HCT116 (cell line): Measurements from ENCODE around the gene KYNU. TPM values are rescaled to one million over a fixed set of nuclear protein-coding genes. Genes with fewer than 3 reads are reported as not detected.

ENCODE experiments used
- ATAC-seq: fragments of 200-7000 bp; cut with Tn5 transposase; 2 replicates; pipeline ENCODE4 v1.9.1; 2020; ENCODE audit warnings: mild to moderate bottlenecking, moderate library complexity
- BruUV-seq: library from RNA; stranded (reverse); fragments of 400-500 nt; replicated peaks from 2 replicates; lab custom pipeline; 2021; lab: Mats Ljungman, UMichigan
- CTCF ChIA-PET: fragments of 300-600 bp; sonication (Branson Sonifier 250); formaldehyde crosslinking; loops from one replicate; lab custom pipeline; 2021; ENCODE audit warnings: antibody characterized with exemption; lab: Charles Lee
- POLR2A ChIA-PET: fragments of 300-600, 350-600 bp; sonication (Branson Sonifier 250); formaldehyde crosslinking; loops from one replicate; lab custom pipeline; 2021; ENCODE audit warnings: antibody characterized with exemption; lab: Charles Lee
- RAD21 ChIA-PET, 2 experiments: fragments of 300-600 bp; sonication (Branson Sonifier 250); formaldehyde crosslinking; loops; one replicate each; lab custom pipeline; 2023; ENCODE audit warnings: low total read pairs in 2 of 2; ENCODE audit not compliant: uncharacterized antibody in 2 of 2, unreplicated experiment in 2 of 2, low non-redundant PET in 1 of 2; lab: Charles Lee
- DNase-seq: peaks from one replicate; pipeline ENCODE4 v3.0.0-alpha.2; 2010; ENCODE audit warnings: low read depth, low spot score
- H2AFZ ChIP-seq: fragments of 200-600 bp; shearing (Covaris generic), sonication (generic); 2 replicates; pipeline ENCODE4 v1.6.1; 2017; ENCODE audit warnings: low read depth, mixed run types, mixed read lengths, antibody characterized with exemption, low read length; ENCODE audit not compliant: poor library complexity, severe bottlenecking
- H3K27ac ChIP-seq: 2 replicates; pipeline ENCODE4 v1.5.1; 2012; ENCODE audit warnings: low read depth, low read length
- H3K27me3 ChIP-seq: fragments of 200-600 bp; sonication (generic); 2 replicates; pipeline ENCODE4 v1.6.1; 2016; ENCODE audit warnings: mixed run types, low read length, mixed read lengths; ENCODE audit not compliant: insufficient read depth
- H3K36me3 ChIP-seq, 2 experiments: fragments of 200-500 bp in 1 of 2; fragments of 200-600 bp in 1 of 2; sonication (Bioruptor generic) in 1 of 2; sonication (generic) in 1 of 2; 2 replicates each; pipeline versions ENCODE4 v1.5.1 to v1.6.1; 2014 to 2016; ENCODE audit warnings: low read length in 2 of 2, inconsistent platforms in 1 of 2, mixed read lengths in 1 of 2, mixed run types in 1 of 2; ENCODE audit not compliant: insufficient read depth in 2 of 2, control insufficient read depth in 1 of 2
- H3K4me1 ChIP-seq, 2 experiments: fragments of 200-600 bp in 1 of 2; sonication (generic) in 1 of 2; 2 replicates each; pipeline versions ENCODE4 v1.5.1 to v1.6.1; 2012 to 2017; ENCODE audit warnings: low read length in 2 of 2, inconsistent platforms in 1 of 2, mild to moderate bottlenecking in 1 of 2, mixed read lengths in 1 of 2, mixed run types in 1 of 2, moderate library complexity in 1 of 2; ENCODE audit not compliant: insufficient read depth in 2 of 2, control insufficient read depth in 1 of 2
- H3K4me2 ChIP-seq: fragments of 200-600 bp; sonication (generic); 2 replicates; pipeline ENCODE4 v1.6.1; 2017; ENCODE audit warnings: mixed run types, low read length, mixed read lengths
- H3K4me3 ChIP-seq, 2 experiments: fragments of 200-600 bp in 1 of 2; sonication (generic) in 1 of 2; replicated peaks in 1 of 2; 2 replicates each; pipeline ENCODE4 v1.5.1; 2011 to 2016; ENCODE audit warnings: low read length in 2 of 2, control low read depth in 1 of 2, low read depth in 1 of 2, mild to moderate bottlenecking in 1 of 2, mixed read lengths in 1 of 2, mixed run types in 1 of 2
- H3K79me2 ChIP-seq: fragments of 200-600 bp; sonication (generic); 2 replicates; pipeline ENCODE4 v1.6.1; 2017; ENCODE audit warnings: mild to moderate bottlenecking, mixed run types, low read length, moderate library complexity, mixed read lengths; ENCODE audit not compliant: insufficient read depth
- H3K9ac ChIP-seq: fragments of 200-600 bp; sonication (generic); 2 replicates; pipeline ENCODE4 v1.6.1; 2016; ENCODE audit warnings: low read length, mixed read lengths
- H3K9me2 ChIP-seq: fragments of 200-600 bp; sonication (generic), shearing (Covaris generic); 2 replicates; pipeline ENCODE4 v1.6.1; 2017; ENCODE audit warnings: mixed run types, mild to moderate bottlenecking, moderate library complexity; ENCODE audit not compliant: insufficient read depth
- H3K9me3 ChIP-seq, 2 experiments: fragments of 200-500 bp in 1 of 2; fragments of 200-600 bp in 1 of 2; sonication (Bioruptor generic) in 1 of 2; sonication (generic) in 1 of 2; 2 replicates each; pipeline ENCODE4 v1.6.1; 2014 to 2017; ENCODE audit warnings: low read length in 2 of 2, mixed read lengths in 2 of 2, inconsistent platforms in 1 of 2, low read depth in 1 of 2, mild to moderate bottlenecking in 1 of 2, mixed run types in 1 of 2, moderate library complexity in 1 of 2; ENCODE audit not compliant: control insufficient read depth in 1 of 2, insufficient read depth in 1 of 2
- H4K20me1 ChIP-seq: fragments of 200-600 bp; sonication (generic), shearing (Covaris generic); 2 replicates; pipeline ENCODE4 v1.6.1; 2017; ENCODE audit warnings: mixed run types, mild to moderate bottlenecking, moderate library complexity; ENCODE audit not compliant: insufficient read depth
- EGR1 ChIP-seq: IDR thresholded peaks from 2 replicates; pipeline ENCODE4 v1.6.1; 2012; ENCODE audit warnings: low read depth
- ELF1 ChIP-seq: IDR thresholded peaks from 2 replicates; pipeline ENCODE4 v1.6.1; 2012; ENCODE audit warnings: low read depth, borderline replicate concordance
- EZH2 ChIP-seq: fragments of 200-600 bp; sonication (generic); IDR thresholded peaks from 2 replicates; pipeline ENCODE4 v1.6.1; 2017; ENCODE audit warnings: antibody characterized with exemption, mixed run types
- EZH2phosphoT487 ChIP-seq: fragments of 200-600 bp; IDR thresholded peaks from 2 replicates; pipeline ENCODE4 v1.6.1; 2018; ENCODE audit warnings: antibody characterized with exemption, borderline replicate concordance
- FOSL1 ChIP-seq: IDR thresholded peaks from 2 replicates; pipeline ENCODE4 v1.6.1; 2012; ENCODE audit warnings: low read depth
- POLR2AphosphoS5 ChIP-seq: IDR thresholded peaks from 2 replicates; pipeline ENCODE4 v1.6.1; 2011; ENCODE audit warnings: mild to moderate bottlenecking, low read depth, low read length, moderate library complexity
- RAD21 ChIP-seq: IDR thresholded peaks from 2 replicates; pipeline ENCODE4 v1.6.1; 2012; ENCODE audit warnings: low read depth, mild to moderate bottlenecking
- REST ChIP-seq: IDR thresholded peaks from 2 replicates; pipeline ENCODE4 v1.6.1; 2012; ENCODE audit warnings: low read depth
- SP1 ChIP-seq: IDR thresholded peaks from 2 replicates; pipeline ENCODE4 v1.6.1; 2012; ENCODE audit warnings: low read depth
- ZBTB33 ChIP-seq: IDR thresholded peaks from 2 replicates; pipeline ENCODE4 v1.6.1; 2011; ENCODE audit warnings: mild to moderate bottlenecking, low read length, moderate library complexity; ENCODE audit not compliant: insufficient replicate concordance; ENCODE audit errors: extremely low read depth
- intact Hi-C: fragments of 100-400 bp; cut with micrococcal nuclease; formaldehyde crosslinking; loops from 2 replicates; pipeline ENCODE4 v1.10.0; 2022
- total RNA-seq: library from RNA; stranded (reverse); gene quantifications from one replicate; pipeline ENCODE4 v1.2.1, GENCODE V29; 2021; ENCODE audit not compliant: unreplicated experiment
- TF ChIP-seq, protein P1 (sequence below): IDR thresholded peaks from 2 replicates; pipeline ENCODE4 v1.6.1; 2012

KYNU gene
- total RNA-seq, 1 experiment from 2014 or later: 0.22 TPM

DNA sequence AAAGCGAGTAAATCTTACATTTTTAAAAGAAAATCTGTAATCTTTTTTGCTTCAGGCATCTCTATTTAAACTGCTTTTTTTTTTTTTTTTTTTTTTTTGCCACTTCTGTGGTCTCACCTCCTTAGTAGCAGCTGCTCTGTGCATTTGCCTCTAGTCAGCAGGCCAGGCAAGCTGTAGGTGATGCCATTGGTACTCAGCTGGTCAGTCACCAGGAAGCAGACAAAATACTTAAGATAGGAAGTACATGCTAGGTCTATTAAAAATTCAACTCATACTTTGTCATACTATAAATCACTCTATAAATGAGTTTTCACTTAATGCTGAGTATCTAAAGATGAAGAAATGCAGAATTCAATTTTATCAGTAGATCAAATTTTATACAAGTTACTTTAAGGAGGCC is 83.7 kb downstream of the KYNU start (continued):
- TF ChIP-seq ZBTB33 (no peak), ELF1 (no peak), EGR1 (no peak)

- no peak overlapping the region for H3K27ac ChIP-seq
- no peaks in the 10 kb centered on the region for H3K4me1 ChIP-seq
- H4K20me1 ChIP-seq: no peaks in the 10 kb centered on the region
- BruUV-seq: no TSS peak
- no peaks in the 10 kb centered on the region for H3K79me2 ChIP-seq
- ATAC-seq: no peak
- no peaks in the 10 kb centered on the region for H3K9me3 ChIP-seq
- H3K36me3 ChIP-seq: no peaks in the 10 kb centered on the region
- H2AFZ ChIP-seq: no peak overlapping the region
- POLR2A ChIA-PET: no interaction called here
- no peaks in the 10 kb centered on the region; the same call in 1 of the 2 replicates for H3K9me2 ChIP-seq
- no peak for DNase-seq
- no peak overlapping the region for H3K9ac ChIP-seq
- no peak overlapping the region for H3K4me2 ChIP-seq
- CTCF ChIA-PET: no interaction called here
- TF ChIP-seq REST (no peak), ZBTB33 (no peak), RAD21 (no peak), ELF1 (no peak), EZH2 (no peak), FOSL1 (no peak), POLR2AphosphoS5 (no peak), SP1 (no peak), EZH2phosphoT487 (no peak)
- TF ChIP-seq, protein P1, sequence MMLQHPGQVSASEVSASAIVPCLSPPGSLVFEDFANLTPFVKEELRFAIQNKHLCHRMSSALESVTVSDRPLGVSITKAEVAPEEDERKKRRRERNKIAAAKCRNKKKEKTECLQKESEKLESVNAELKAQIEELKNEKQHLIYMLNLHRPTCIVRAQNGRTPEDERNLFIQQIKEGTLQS: no peak
- RAD21 ChIA-PET: no interaction called here
- intact Hi-C loops: no loop called here
- H3K27me3 ChIP-seq: no peaks in the 10 kb centered on the region
- no peak overlapping the region for H3K4me3 ChIP-seq
These were observed 88.0 kb downstream of the KYNU start for GRCh38 chr2:142965443-142965842.
